Loucy (cell line): ENCODE results near the gene PLCXD1.

Source experiments
- H2AFZ ChIP-seq: fragments of 200-600 bp; sonication (generic); 2 replicates; pipeline ENCODE4 v1.6.0; 2016; ENCODE audit warnings: antibody characterized with exemption, mild to moderate bottlenecking, low read length, moderate library complexity
- H3F3A ChIP-seq: fragments of 200-600 bp; 2 replicates; pipeline ENCODE4 v1.6.0; 2016; ENCODE audit warnings: antibody characterized with exemption, low read depth, mild to moderate bottlenecking
- H3K27me3 ChIP-seq: fragments of 200-600 bp; sonication (generic); 2 replicates; pipeline ENCODE4 v1.6.1; 2014; ENCODE audit warnings: low read length, mild to moderate bottlenecking; ENCODE audit not compliant: insufficient read depth, poor library complexity, severe bottlenecking
- H3K36me3 ChIP-seq: fragments of 200-600 bp; sonication (generic); 2 replicates; pipeline ENCODE4 v1.6.1; 2016; ENCODE audit warnings: low read length; ENCODE audit not compliant: insufficient read depth
- H3K4me1 ChIP-seq: fragments of 200-600 bp; sonication (generic); 2 replicates; pipeline ENCODE4 v1.5.1; 2014; ENCODE audit warnings: low read length, mild to moderate bottlenecking; ENCODE audit not compliant: insufficient read depth, poor library complexity, severe bottlenecking
- H3K4me2 ChIP-seq: fragments of 200-600 bp; sonication (generic); 2 replicates; pipeline ENCODE4 v1.6.0; 2014; ENCODE audit warnings: antibody characterized with exemption, low read length, low read depth, mild to moderate bottlenecking; ENCODE audit not compliant: poor library complexity, severe bottlenecking
- H3K4me3 ChIP-seq: fragments of 200-600 bp; sonication (generic); 2 replicates; pipeline ENCODE4 v1.5.1; 2014; ENCODE audit warnings: low read length, mild to moderate bottlenecking, mixed read lengths; ENCODE audit not compliant: poor library complexity, severe bottlenecking
- H3K79me2 ChIP-seq: fragments of 200-600 bp; sonication (generic); 2 replicates; pipeline ENCODE4 v1.6.1; 2014; ENCODE audit warnings: low read length; ENCODE audit not compliant: insufficient read depth
- H3K9ac ChIP-seq: fragments of 200-600 bp; sonication (generic); 2 replicates; pipeline ENCODE4 v1.6.0; 2014; ENCODE audit warnings: mild to moderate bottlenecking, low read depth, low read length, moderate library complexity; ENCODE audit not compliant: poor library complexity, severe bottlenecking
- H3K9me2 ChIP-seq: fragments of 200-600 bp; sonication (generic); replicated peaks from 2 replicates; pipeline ENCODE4 v1.6.1; 2016; ENCODE audit warnings: low read depth, low read length, mixed read lengths
- H3K9me3 ChIP-seq: fragments of 200-600 bp; sonication (generic); 2 replicates; pipeline ENCODE4 v1.6.1; 2014; ENCODE audit warnings: mild to moderate bottlenecking, antibody characterized with exemption, low read length, low read depth; ENCODE audit not compliant: insufficient read depth
- H4K20me1 ChIP-seq: fragments of 200-600 bp; sonication (generic); 2 replicates; pipeline ENCODE4 v1.6.0; 2014; ENCODE audit warnings: antibody characterized with exemption, low read length, mild to moderate bottlenecking; ENCODE audit not compliant: insufficient read depth, poor library complexity, severe bottlenecking
- CTCF ChIP-seq: fragments of 200-600 bp; sonication (generic); conservative IDR thresholded peaks from 2 replicates; pipeline ENCODE4 v1.5.1; 2014; ENCODE audit warnings: mild to moderate bottlenecking, antibody characterized with exemption, low read length
- EZH2phosphoT487 ChIP-seq: fragments of 200-600 bp; IDR thresholded peaks from 2 replicates; pipeline ENCODE4 v1.6.1; 2018; ENCODE audit warnings: antibody characterized with exemption, mild to moderate bottlenecking, moderate library complexity, borderline replicate concordance

Gene PLCXD1

GRCh38 chrX:331151-331824, 50.1 kb downstream of the PLCXD1 start:
- H3F3A ChIP-seq = no peaks in the 10 kb centered on the region
- H2AFZ ChIP-seq = no peak overlapping the region
- no peaks in the 10 kb centered on the region for H3K9me2 ChIP-seq
- H3K9me3 ChIP-seq = no peaks in the 10 kb centered on the region
- H3K9ac ChIP-seq = no peak overlapping the region
- H3K27me3 ChIP-seq = no peaks in the 10 kb centered on the region
- no peaks in the 10 kb centered on the region; the same call in 1 of the 2 replicates for H3K36me3 ChIP-seq
- no peak overlapping the region for H3K4me2 ChIP-seq
- H4K20me1 ChIP-seq = no peaks in the 10 kb centered on the region
- no peak overlapping the region for H3K4me3 ChIP-seq
- no peaks in the 10 kb centered on the region for H3K4me1 ChIP-seq
- no peaks in the 10 kb centered on the region for H3K79me2 ChIP-seq
- TF ChIP-seq CTCF (no peak), EZH2phosphoT487 (no peak)

- no peaks in the 10 kb centered on the region for H3K27me3 ChIP-seq
- no peaks in the 10 kb centered on the region for H3F3A ChIP-seq
- no peaks in the 10 kb centered on the region for H4K20me1 ChIP-seq
- H3K9me2 ChIP-seq = no peaks in the 10 kb centered on the region
- TF ChIP-seq CTCF (no peak), EZH2phosphoT487 (no peak)
- H3K79me2 ChIP-seq = no peaks in the 10 kb centered on the region
- H3K9me3 ChIP-seq = no peaks in the 10 kb centered on the region
- H3K4me3 ChIP-seq = no peak overlapping the region
- no peak overlapping the region for H3K4me2 ChIP-seq
- no peaks in the 10 kb centered on the region; the same call in 1 of the 2 replicates for H3K36me3 ChIP-seq
- H3K9ac ChIP-seq = no peak overlapping the region
- H2AFZ ChIP-seq = no peak overlapping the region
- H3K4me1 ChIP-seq = no peaks in the 10 kb centered on the region
Observed at GRCh38 chrX:331825-332495, 50.8 kb downstream of the PLCXD1 start.

GRCh38 chrX:332496-332860, 51.3 kb downstream of the PLCXD1 start:
- H3K9ac ChIP-seq = no peak overlapping the region
- no peaks in the 10 kb centered on the region; the same call in 1 of the 2 replicates for H3K36me3 ChIP-seq
- H2AFZ ChIP-seq = no peak overlapping the region
- H3K4me3 ChIP-seq = no peak overlapping the region
- no peak for TF ChIP-seq EZH2phosphoT487
- TF ChIP-seq CTCF = no peak
- H3K9me3 ChIP-seq = no peaks in the 10 kb centered on the region
- H3K27me3 ChIP-seq = no peaks in the 10 kb centered on the region
- no peaks in the 10 kb centered on the region for H3F3A ChIP-seq
- no peaks in the 10 kb centered on the region for H3K9me2 ChIP-seq
- H3K79me2 ChIP-seq = no peaks in the 10 kb centered on the region
- no peaks in the 10 kb centered on the region for H3K4me1 ChIP-seq
- no peaks in the 10 kb centered on the region for H4K20me1 ChIP-seq
- H3K4me2 ChIP-seq = no peak overlapping the region
